Gastroesophageal sphincter (tissue), 4 donors: Measurements from ENCODE around the gene CASP8. TPM values are rescaled to one million over a fixed set of nuclear protein-coding genes. Genes with fewer than 3 reads are reported as not detected.

ENCODE experiments used
- ATAC-seq: fragments of 150-250 bp; one replicate; pipeline ENCODE4 v1.9.1; 2016; ENCODE audit warnings: mild to moderate bottlenecking, moderate library complexity
- H3K27ac ChIP-seq, 4 donors: fragments of 200-600 bp; sonication (generic) in 3 of 4; 1 replicate in 3 of 4; 2 replicates in 1 of 4; pipeline ENCODE4 v1.5.1; 2016 to 2019
- H3K27me3 ChIP-seq: fragments of 200-600 bp; sonication (generic); one replicate; pipeline ENCODE4 v1.5.1; 2019
- H3K36me3 ChIP-seq, 2 donors: fragments of 200-600 bp; sonication (generic); one replicate each; pipeline ENCODE4 v1.5.1; 2019; ENCODE audit warnings: control low read depth in 1 of 2
- H3K4me1 ChIP-seq, 3 donors: fragments of 200-600 bp; sonication (generic); 1 replicate in 2 of 3; 2 replicates in 1 of 3; pipeline ENCODE4 v1.5.1; 2016 to 2019; ENCODE audit warnings: control low read depth in 2 of 3
- H3K4me3 ChIP-seq, 2 donors: fragments of 200-600 bp; sonication (generic); one replicate each; pipeline ENCODE4 v1.5.1; 2019; ENCODE audit warnings: mild to moderate bottlenecking in 1 of 2, moderate library complexity in 1 of 2
- H3K9me3 ChIP-seq, 3 donors: fragments of 200-600 bp; sonication (generic); one replicate each; pipeline ENCODE4 v1.5.1; 2017 to 2019; ENCODE audit warnings: control low read depth in 2 of 3
- EP300 ChIP-seq: sonication (generic); formaldehyde crosslinking; IDR thresholded peaks from one replicate; pipeline ENCODE4 v1.6.1; 2017; ENCODE audit warnings: antibody characterized with exemption, mild to moderate bottlenecking
- POLR2A ChIP-seq, 2 donors: fragments of 450-650 bp; IDR thresholded peaks; one replicate each; pipeline ENCODE4 v1.6.1; 2017; ENCODE audit warnings: antibody characterized with exemption in 2 of 2, mild to moderate bottlenecking in 2 of 2, moderate library complexity in 1 of 2
- POLR2AphosphoS5 ChIP-seq: sonication (generic); formaldehyde crosslinking; IDR thresholded peaks from one replicate; pipeline ENCODE4 v1.6.1; 2017; ENCODE audit warnings: antibody characterized with exemption
- WGBS, 2 donors: methylation state at CpG; one replicate each; pipeline ENCODE4 v1.1.5; 2018; ENCODE audit warnings: low coverage in 1 of 2; 5-methylcytosine and 5-hydroxymethylcytosine counted together
- total RNA-seq, 4 donors: library from RNA; depleted of rRNA; stranded (reverse); fragments of >200 nt; gene quantifications; one replicate each; pipeline ENCODE4 v1.1.0, GENCODE V29; 2016
- TF ChIP-seq, protein P1 (sequence below), 4 experiments: fragments of 200-600 bp in 2 of 4; fragments of 450-650 bp in 2 of 4; sonication (generic) in 1 of 4; IDR thresholded peaks; one replicate each; pipeline ENCODE4 v1.5.1; 2017 to 2019; ENCODE audit warnings: antibody characterized with exemption in 4 of 4, mild to moderate bottlenecking in 2 of 4, moderate library complexity in 2 of 4

The CASP8 gene
- total RNA-seq, 4 donors from 2014 or later = 6.4 to 12.3 (median 10.0) TPM

DNA sequence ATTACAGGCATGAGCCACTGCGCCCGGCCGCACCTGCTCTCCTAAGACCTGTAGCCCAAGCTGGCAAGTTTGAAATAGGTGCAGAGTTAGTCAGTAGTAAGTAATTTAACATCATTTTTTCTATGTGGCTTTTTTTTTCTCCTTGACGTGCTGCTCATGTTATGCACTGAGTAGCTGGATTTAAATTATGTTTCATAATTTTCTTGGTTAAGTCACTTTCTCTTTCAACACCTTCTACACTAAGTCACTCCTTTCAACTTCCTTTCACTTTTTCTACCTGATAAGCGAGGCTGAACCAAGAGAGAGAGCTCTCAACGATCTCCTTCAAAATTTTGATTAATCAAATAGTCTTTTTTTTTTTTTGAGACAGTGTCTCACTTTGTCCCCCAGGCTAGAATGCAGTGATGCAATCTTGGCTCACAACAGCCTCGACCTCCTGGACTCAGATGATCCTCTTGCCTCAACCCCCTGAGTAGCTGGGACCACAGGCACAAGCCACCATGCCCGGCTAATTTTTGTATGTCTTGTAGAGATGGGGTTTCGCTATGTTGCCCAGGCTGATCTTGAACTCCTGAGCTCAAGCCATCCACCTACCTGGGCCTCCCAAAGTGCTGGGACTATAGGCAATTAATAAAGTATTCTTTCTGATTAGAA is 13.1 kb downstream of the CASP8 start:
- Histone ChIP-seq H3K36me3 (peaks cover 0 to 61% of the 10 kb centered on the region in 2 donors), H3K9me3 (no peaks in the 10 kb centered on the region), H3K27ac (no peak overlapping the region), H3K27me3 (no peaks in the 10 kb centered on the region), H3K4me1 (no peaks in the 10 kb centered on the region), H3K4me3 (no peak overlapping the region)
- 79 to 93% methylated on average over 4 to 8 of the region's 9 CpGs for WGBS, 2 donors
- TF ChIP-seq, protein P1, sequence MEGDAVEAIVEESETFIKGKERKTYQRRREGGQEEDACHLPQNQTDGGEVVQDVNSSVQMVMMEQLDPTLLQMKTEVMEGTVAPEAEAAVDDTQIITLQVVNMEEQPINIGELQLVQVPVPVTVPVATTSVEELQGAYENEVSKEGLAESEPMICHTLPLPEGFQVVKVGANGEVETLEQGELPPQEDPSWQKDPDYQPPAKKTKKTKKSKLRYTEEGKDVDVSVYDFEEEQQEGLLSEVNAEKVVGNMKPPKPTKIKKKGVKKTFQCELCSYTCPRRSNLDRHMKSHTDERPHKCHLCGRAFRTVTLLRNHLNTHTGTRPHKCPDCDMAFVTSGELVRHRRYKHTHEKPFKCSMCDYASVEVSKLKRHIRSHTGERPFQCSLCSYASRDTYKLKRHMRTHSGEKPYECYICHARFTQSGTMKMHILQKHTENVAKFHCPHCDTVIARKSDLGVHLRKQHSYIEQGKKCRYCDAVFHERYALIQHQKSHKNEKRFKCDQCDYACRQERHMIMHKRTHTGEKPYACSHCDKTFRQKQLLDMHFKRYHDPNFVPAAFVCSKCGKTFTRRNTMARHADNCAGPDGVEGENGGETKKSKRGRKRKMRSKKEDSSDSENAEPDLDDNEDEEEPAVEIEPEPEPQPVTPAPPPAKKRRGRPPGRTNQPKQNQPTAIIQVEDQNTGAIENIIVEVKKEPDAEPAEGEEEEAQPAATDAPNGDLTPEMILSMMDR (IDR thresholded peaks at IDR 0.05) = no peak
- no peak for ATAC-seq

DNA sequence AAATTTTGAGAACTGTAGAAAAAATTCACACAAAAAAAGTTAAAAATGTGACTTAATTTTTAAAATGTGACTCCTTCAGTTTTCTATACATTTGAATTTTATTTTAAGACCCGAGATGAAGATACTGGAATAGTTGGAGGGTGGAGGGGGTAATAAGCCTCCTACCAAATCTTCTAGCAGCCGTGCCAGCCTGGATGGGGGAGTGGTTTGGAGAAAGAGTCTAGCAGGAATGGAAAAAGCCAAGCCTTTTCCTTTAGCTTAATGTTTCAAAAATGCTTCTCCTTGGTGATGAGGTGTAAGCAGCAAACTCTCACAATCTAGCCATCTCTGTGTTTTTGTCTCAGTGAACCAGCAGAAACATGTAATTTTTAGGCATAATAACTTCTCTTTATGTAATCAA is 14.7 kb downstream of the CASP8 start:
- H3K36me3 ChIP-seq = peaks cover 0 to 71% of the 10 kb centered on the region in 2 donors
- no peaks in the 10 kb centered on the region for H3K27me3 ChIP-seq
- no peak overlapping the region for H3K4me3 ChIP-seq
- 56% methylated on average over 2 of the region's 2 CpGs; no CpG with 5 or more reads in 1 of the 2 donors for WGBS, 2 donors
- H3K27ac ChIP-seq = peak overlapping the region in 1 of 4 donors; percentile 16
- peaks cover 0 to 6% (median 0%) of the 10 kb centered on the region in 3 donors for H3K4me1 ChIP-seq
- TF ChIP-seq POLR2A (IDR thresholded peaks at IDR 0.05) (no peak), EP300 (no peak)
- TF ChIP-seq, protein P1 (IDR thresholded peaks at IDR 0.05) = no peak
- no peaks in the 10 kb centered on the region for H3K9me3 ChIP-seq
- ATAC-seq = no peak

GRCh38 chr2:201275990-201276389 is 15.7 kb downstream of the CASP8 start:
- Histone ChIP-seq H3K4me1 (peaks cover 0 to 15% (median 0%) of the 10 kb centered on the region in 3 donors), H3K27me3 (no peaks in the 10 kb centered on the region), H3K36me3 (peaks cover 0 to 63% of the 10 kb centered on the region in 2 donors), H3K9me3 (no peaks in the 10 kb centered on the region), H3K4me3 (no peak overlapping the region), H3K27ac (no peak overlapping the region)
- ATAC-seq = no peak
- TF ChIP-seq POLR2AphosphoS5 (no peak), EP300 (no peak), POLR2A (IDR thresholded peaks at IDR 0.05) (no peak)
- TF ChIP-seq, protein P1 (IDR thresholded peaks at IDR 0.05) = no peak
- WGBS, 2 donors = 60 to 67% methylated on average over 3 to 4 of the region's 5 CpGs

GRCh38 chr2:201276511-201276910 is 16.2 kb downstream of the CASP8 start:
- peaks cover 0 to 15% (median 0%) of the 10 kb centered on the region in 3 donors for H3K4me1 ChIP-seq
- no peak overlapping the region for H3K27ac ChIP-seq
- 94 to 95% methylated on average over 2 to 5 of the region's 6 CpGs for WGBS, 2 donors
- H3K27me3 ChIP-seq = no peaks in the 10 kb centered on the region
- H3K36me3 ChIP-seq = peaks cover 0 to 63% of the 10 kb centered on the region in 2 donors
- H3K4me3 ChIP-seq = no peak overlapping the region
- no peaks in the 10 kb centered on the region for H3K9me3 ChIP-seq
- TF ChIP-seq POLR2AphosphoS5 (no peak), EP300 (no peak), POLR2A (IDR thresholded peaks at IDR 0.05) (no peak)
- TF ChIP-seq, protein P1 (IDR thresholded peaks at IDR 0.05) = no peak
- ATAC-seq = no peak

DNA sequence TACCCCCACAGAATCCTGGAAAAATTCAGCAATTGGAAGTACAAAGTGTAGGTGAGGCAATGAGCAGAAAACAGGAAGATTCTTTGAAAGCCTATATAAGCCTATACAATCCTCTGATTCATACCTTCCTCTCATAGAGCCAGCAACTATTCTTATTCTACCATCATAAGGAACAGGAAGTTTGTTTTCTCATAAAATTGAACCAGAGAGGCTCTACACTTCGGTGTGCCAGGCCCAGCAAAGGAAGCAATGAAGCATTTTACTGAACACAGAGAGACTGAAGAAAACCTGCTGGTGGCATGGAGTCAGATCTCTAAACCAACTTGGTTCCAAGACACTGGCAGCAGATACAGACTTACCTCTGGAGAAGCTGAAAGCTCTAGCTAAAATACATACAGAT is 18.7 kb downstream of the CASP8 start:
- Histone ChIP-seq H3K4me1 (peaks cover 0 to 15% (median 0%) of the 10 kb centered on the region in 3 donors), H3K36me3 (peaks cover 0 to 40% of the 10 kb centered on the region in 2 donors), H3K27ac (no peak overlapping the region), H3K4me3 (no peak overlapping the region), H3K9me3 (no peaks in the 10 kb centered on the region), H3K27me3 (no peaks in the 10 kb centered on the region)
- no peak for ATAC-seq
- TF ChIP-seq EP300 (no peak), POLR2A (IDR thresholded peaks at IDR 0.05) (no peak), POLR2AphosphoS5 (no peak)
- TF ChIP-seq, protein P1 (IDR thresholded peaks at IDR 0.05) = no peak
- WGBS, 2 donors = 67 to 100% methylated on average over 1 of the region's 1 CpG
